Activated T-cell treated with anti-CD3 and anti-CD28 coated beads, Interleukin-2, amount 50 U/mL, for 1 hour (primary cell): ENCODE measurements around the gene SELENOP.
"Not testable (repeated sequence)": the region's sequence is repeated elsewhere in the genome, so short reads cannot be mapped to it uniquely, and the experiment has no call there.

Experiments
- DNase-seq: peaks from one replicate; pipeline ENCODE4 v3.0.0-alpha.2; 2020

SELENOP gene, protein sequence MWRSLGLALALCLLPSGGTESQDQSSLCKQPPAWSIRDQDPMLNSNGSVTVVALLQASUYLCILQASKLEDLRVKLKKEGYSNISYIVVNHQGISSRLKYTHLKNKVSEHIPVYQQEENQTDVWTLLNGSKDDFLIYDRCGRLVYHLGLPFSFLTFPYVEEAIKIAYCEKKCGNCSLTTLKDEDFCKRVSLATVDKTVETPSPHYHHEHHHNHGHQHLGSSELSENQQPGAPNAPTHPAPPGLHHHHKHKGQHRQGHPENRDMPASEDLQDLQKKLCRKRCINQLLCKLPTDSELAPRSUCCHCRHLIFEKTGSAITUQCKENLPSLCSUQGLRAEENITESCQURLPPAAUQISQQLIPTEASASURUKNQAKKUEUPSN

GRCh38 chr5:42811591-42812446 is at the start of gene SELENOP:
Gene SELENOP, minus strand, starts transcription at chr5:42811892. Its CDS starts 3,539 bp downstream, at chr5:42808353.
- DNase-seq = no peak

- DNase-seq = no peak
Observed at GRCh38 chr5:42858687-42859086, 47.0 kb upstream of the SELENOP start.

- DNase-seq = no peak
Observed at GRCh38 chr5:42858031-42858643, 46.4 kb upstream of the SELENOP start.

GRCh38 chr5:42855811-42856210 is 44.1 kb upstream of the SELENOP start:
- no peak for DNase-seq

- DNase-seq = no peak
Observed at GRCh38 chr5:42855386-42855785, 43.7 kb upstream of the SELENOP start.

DNA sequence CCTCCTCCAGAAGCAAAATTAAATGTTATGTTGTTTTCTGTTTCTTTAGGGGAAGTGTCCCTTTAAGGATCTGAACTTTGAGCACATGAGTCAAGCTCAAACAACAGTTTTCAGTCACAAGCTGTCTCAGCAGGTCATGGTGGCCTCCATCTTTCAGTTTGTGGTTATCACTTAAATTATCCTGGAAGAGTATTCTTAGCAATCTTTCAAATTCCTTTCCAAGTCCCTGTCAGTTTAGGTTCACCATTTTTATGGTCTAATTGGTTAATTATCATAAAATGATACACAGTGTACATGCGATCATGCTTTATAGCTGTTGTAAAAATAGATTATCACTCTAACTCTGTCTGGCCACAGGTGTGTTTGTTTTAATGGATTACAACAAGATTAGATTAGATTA is 43.1 kb upstream of the SELENOP start:
- DNase-seq = no peak

DNA sequence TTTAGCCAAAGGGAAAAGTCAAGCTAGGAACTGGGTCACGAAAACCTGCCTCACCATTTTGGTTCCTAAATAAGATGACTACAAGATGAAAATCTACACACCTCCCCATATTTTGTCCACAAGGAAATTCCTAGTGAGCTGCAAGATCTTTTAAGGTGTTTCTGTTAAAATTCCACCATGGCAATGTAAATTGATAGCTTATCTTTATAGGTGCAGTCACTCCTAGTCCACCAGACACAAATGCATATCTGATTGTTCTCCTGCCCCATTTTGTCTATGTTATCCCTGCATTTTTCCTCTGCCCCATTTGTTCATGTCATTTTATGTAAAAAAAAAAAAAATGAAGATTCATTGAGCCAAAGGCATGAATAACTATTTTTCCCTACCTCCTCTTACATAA is 41.1 kb upstream of the SELENOP start:
- DNase-seq = no peak

DNA sequence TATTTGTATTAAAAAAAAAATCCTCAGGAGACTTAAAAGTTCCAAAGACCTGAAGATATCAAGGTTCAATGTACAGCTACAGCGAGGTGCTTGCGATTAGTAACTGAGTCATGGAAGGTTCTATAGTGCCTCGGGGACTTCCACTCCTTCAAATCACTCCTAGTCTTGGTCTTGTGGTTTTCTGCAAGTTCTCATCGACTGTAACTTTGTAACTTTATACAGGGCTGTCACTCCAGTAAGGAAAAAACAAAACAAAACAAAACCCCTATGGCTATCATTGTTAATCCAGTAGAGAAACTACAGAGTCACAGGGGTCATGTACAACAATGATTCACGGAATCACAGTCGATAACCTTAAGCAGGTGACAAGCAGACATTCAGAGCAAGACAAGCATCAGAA is 39.8 kb upstream of the SELENOP start:
- DNase-seq = no peak

- DNase-seq = no peak
Observed at GRCh38 chr5:42848545-42848944, 36.9 kb upstream of the SELENOP start.

DNA sequence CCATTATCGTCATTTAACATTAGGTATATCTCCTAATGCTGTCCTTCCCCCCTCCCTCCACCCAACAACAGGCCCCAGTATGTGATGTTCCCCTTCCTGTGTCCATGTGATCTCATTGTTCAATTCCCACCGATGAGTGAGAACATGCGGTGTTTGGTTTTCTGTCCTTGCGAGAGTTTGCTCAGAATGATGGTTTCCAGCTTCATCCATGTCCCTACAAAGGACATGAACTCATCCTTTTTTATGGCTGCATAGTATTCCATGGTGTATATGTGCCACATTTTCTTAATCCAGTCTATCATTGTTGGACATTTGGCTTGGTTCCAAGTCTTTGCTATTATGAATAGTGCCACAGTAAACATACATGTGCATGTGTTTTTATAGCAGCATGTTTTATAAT is 32.7 kb upstream of the SELENOP start:
- not testable (repeated sequence) for DNase-seq

- no peak for DNase-seq
Observed at GRCh38 chr5:42843675-42844292, 32.1 kb upstream of the SELENOP start.

DNA sequence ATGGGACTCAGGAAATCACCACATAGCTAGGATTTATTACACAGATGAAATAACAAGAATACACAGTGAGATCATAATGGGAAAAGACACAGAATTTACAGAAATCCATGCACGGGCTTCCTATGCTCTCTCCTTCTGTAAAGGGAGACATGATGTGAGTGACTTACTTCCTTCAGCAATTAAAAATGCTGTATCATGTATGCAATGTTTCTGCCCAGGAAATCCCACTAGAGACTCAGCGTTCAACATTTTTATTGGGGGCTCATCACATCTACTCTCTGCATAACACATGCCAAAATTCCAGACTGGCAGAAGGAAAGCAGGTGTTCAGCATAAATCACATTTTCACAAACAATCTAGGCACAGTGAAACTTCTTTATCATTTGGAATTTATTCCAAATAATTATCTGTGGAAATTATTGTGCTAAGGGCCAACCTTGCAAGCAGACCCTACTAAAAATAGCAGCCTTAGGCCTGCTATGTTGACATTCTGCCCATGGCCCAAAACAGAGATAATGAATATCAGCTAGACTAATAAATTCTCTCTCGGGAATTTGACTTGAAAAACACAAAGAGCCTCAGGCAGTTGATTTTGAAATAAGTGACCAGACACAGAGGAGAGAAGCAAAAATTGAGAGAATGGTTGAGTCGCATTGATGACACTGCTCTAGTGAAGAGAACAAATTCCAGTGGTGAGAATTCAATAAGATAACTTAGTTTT is 31.4 kb upstream of the SELENOP start:
- DNase-seq = no peak

DNA sequence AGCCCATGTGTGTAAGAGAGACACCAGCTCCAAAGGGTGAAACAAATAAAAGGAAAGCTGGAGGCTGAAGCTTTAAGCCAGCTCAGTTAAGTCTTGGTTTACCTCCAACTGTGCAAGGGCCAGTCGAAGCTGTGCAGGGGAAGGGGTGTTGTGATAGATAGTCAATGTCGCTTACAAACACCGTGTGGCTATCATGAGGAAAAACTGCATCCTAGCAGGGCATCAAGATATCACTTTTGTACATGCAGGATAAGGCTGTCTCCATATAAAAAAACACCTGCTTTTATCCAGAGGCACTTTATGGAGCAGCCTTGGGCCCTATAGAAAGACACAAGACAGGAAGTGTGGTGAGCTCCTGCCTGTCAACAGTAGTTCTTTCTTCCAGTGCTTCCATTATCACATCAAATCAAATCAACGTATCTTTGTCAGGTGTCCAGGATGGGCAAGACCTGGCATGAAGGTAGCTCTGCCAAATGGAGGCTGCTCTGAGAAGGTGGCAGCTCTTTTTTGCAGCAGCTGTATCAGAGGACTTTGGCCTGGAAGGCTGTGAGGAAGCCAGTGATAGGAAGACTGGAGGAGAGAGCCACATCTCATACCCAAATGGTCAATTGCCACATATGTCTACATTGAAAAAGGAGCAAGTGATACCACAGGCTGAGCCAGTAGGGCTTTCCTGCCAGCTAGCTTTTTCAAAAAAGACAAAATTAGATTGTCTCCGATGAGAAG is 29.3 kb upstream of the SELENOP start:
- no peak for DNase-seq

DNA sequence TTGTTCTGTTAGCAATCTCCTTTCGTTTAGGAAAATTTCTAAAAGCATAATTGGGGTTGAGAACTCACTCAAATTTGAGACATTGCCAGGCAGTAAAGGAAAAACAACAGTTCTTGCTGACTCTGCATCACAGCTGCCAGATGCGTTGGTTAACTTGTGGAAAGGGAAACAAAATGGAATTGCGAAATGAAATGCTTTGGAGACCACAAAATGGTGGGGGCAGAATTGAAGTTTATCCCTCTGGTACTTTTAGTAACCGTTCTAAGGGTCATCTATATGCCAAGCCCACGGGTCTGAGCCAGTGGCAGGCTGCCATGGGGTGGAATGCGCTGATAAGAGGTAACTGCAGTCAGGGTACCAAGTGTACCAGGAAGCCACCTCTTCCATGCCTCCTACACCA is 28.6 kb upstream of the SELENOP start:
- DNase-seq = no peak

DNA sequence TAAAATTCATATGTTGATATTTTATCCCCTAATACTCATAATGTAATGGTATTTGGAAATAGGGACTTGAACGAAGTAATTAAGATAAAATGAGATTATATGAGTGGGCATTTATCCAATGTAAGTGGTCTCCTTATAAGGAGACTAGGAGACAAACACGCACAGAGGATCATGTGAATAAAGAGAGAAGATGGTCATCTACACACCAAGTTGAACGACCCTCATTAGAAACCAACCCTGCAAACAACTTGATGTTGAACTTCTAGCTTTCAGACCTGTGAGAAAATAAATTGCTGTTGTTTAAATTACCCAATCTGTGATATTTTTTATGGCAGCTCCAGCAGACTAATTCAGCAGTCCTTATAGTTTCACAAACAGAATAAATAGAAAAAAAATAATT is 27.5 kb upstream of the SELENOP start:
- DNase-seq = no peak

DNA sequence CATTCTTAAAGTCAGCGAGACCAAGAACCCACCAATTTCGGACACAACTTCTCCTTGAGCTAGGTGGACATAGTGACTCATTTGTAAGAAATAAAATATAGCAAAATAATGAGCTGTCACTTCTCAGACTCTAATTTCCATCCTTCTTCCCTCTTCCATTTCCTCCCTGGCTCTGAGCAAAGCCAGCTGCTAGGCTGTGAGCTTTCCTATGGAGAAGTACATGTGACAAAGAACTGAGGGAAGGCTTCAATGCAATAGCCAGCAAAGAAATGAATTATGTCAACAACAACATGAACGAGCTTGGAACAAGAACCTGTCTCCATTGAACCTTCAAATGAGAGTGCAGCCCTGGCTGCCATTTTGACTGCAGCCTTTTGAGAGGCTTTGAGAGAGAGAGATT is 25.9 kb upstream of the SELENOP start:
- DNase-seq = no peak

DNA sequence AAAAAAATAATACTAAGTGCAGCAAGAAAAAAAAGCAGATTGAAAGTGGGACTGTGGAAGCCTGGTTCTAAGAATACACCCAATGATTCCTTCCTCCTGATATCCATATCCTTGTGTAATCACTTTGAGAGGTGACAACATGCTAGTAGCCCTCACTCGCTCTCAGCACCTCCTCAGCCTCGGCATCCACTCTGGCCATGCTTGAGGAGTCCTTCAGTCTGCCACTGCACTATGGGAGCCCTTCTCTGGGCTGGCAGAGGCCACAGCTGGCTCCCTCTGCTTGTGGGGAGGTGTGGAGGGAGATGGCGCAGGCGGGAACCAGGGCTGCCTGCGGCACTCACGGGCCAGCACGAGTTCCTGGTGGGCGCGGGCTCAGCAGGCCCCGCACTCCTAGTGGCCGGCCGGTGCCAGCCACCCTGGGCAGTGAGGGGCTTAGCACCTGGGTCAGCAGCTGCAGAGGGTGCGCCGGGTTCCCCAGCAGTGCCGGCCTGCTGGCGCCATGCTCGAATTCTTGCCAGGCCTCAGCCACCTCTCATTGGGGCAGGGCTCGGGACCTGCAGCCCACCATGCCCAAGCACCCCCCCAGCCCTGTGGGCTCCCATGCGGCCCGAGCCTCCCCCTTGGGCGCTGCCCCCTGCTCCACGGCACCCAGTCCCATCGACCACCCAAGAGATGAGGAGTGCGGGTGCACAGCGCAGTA is 24.5 kb upstream of the SELENOP start:
- DNase-seq = no peak

DNA sequence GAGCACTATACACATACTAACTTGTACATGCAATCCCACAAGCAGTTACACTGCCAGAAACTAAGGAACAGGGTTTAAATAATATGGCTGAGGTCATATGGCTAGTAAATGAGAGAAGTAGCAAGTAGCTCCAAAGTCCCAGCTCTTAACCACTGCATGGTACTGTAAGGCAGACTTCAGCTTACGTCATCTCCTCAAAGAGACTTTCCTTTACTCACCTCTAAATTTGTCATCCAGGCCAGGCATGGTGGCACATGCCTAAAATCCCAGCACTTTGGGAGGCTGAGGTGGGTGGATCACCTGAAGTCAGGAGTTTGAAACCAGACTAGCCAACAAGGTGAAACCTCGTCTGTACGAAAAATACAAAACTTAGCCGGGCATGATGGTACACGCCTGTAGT is 20.4 kb upstream of the SELENOP start:
- no peak for DNase-seq

- DNase-seq = no peak
Observed at GRCh38 chr5:42830924-42831323, 19.2 kb upstream of the SELENOP start.

- no peak for DNase-seq
Observed at GRCh38 chr5:42828671-42829070, 17.0 kb upstream of the SELENOP start.
